Astrocyte (in vitro differentiated cells and primary cell): ENCODE data around the gene TCTA.

Source experiments
- CTCF ChIP-seq: IDR thresholded peaks from 2 replicates; pipeline ENCODE4 v1.5.1; 2011; ENCODE audit warnings: low read depth, mild to moderate bottlenecking, inconsistent platforms, low read length, moderate library complexity; ENCODE audit not compliant: insufficient read depth
- EZH2 ChIP-seq: IDR thresholded peaks from 2 replicates; pipeline ENCODE4 v1.6.1; 2012; ENCODE audit warnings: mild to moderate bottlenecking, low read length, inconsistent platforms; ENCODE audit not compliant: insufficient read depth

- TF ChIP-seq CTCF (no peak), EZH2 (no peak)
Observed at GRCh38 chr3:49422379-49423248, 10.4 kb downstream of the TCTA start, which contains the start of gene AMT.
